Central memory CD8-positive, alpha-beta T cell (primary cell): ENCODE data around the gene DMRT2.

ENCODE experiments used
- ATAC-seq: fragments of 150-1000 bp; cut with Tn5 transposase; replicated peaks from 2 replicates; pipeline ENCODE4 v1.10.0; 2022; ENCODE audit warnings: mild to moderate bottlenecking, moderate FRiP score, moderate number of reproducible peaks; ENCODE audit not compliant: poor library complexity, severe bottlenecking; ENCODE audit errors: extremely low read depth
- DNase-seq, 2 donors: peaks; one replicate each; pipeline ENCODE4 v3.0.0; 2021; ENCODE audit warnings: low spot score in 2 of 2
- H3K27ac Mint-ChIP-seq: one replicate; pipeline ENCODE4 v1.8.0; 2022; ENCODE audit warnings: low read depth, mild to moderate bottlenecking, moderate library complexity, mixed read lengths
- H3K27me3 Mint-ChIP-seq: one replicate; pipeline ENCODE4 v1.8.0; 2022; ENCODE audit warnings: mixed read lengths
- H3K36me3 Mint-ChIP-seq: one replicate; pipeline ENCODE4 v1.8.0; 2022; ENCODE audit warnings: mild to moderate bottlenecking, moderate library complexity, mixed read lengths; ENCODE audit not compliant: insufficient read depth
- H3K4me1 Mint-ChIP-seq: one replicate; pipeline ENCODE4 v1.8.0; 2022; ENCODE audit warnings: mixed read lengths
- H3K4me3 Mint-ChIP-seq: one replicate; pipeline ENCODE4 v1.8.0; 2022; ENCODE audit warnings: mild to moderate bottlenecking, moderate library complexity, mixed read lengths
- H3K9me3 Mint-ChIP-seq: one replicate; pipeline ENCODE4 v1.8.0; 2022; ENCODE audit warnings: mixed read lengths

The DMRT2 gene

GRCh38 chr9:1050125-1050895, at the start of gene DMRT2:
DMRT2 (plus strand) TSS chr9:1050357; CDS start chr9:1051614, 1,257 bp downstream.
- Mint-ChIP-seq H3K4me1 (peaks cover 35% of the 10 kb centered on the region), H3K27ac (no peak within 1 kb of the TSS), H3K36me3 (peaks cover 2% of the 10 kb centered on the region), H3K4me3 (peak within 1 kb of the TSS; percentile 46), H3K27me3 (peaks cover 88% of the 10 kb centered on the region), H3K9me3 (peaks cover 5% of the 10 kb centered on the region)
- ATAC-seq (no peak), DNase-seq (no peak)

GRCh38 chr9:1001838-1002237, 48.3 kb upstream of the DMRT2 start:
- Mint-ChIP-seq H3K27ac (no peak overlapping the region), H3K4me1 (peaks cover 9% of the 10 kb centered on the region), H3K36me3 (peaks cover 1% of the 10 kb centered on the region), H3K9me3 (no peaks in the 10 kb centered on the region), H3K4me3 (no peak overlapping the region), H3K27me3 (peaks cover 11% of the 10 kb centered on the region)
- DNase-seq (no peak), ATAC-seq (no peak)

GRCh38 chr9:1002678-1003077, 47.5 kb upstream of the DMRT2 start:
- Mint-ChIP-seq H3K36me3 (no peaks in the 10 kb centered on the region), H3K27me3 (peaks cover 20% of the 10 kb centered on the region), H3K27ac (no peak overlapping the region), H3K4me3 (no peak overlapping the region), H3K4me1 (peaks cover 9% of the 10 kb centered on the region), H3K9me3 (no peaks in the 10 kb centered on the region)
- DNase-seq (no peak), ATAC-seq (no peak)

GRCh38 chr9:1005043-1005667, 45.0 kb upstream of the DMRT2 start:
- DNase-seq (no peak), ATAC-seq (no peak)
- H3K9me3 Mint-ChIP-seq = no peaks in the 10 kb centered on the region
- H3K36me3 Mint-ChIP-seq = peaks cover 2% of the 10 kb centered on the region
- peaks cover 40% of the 10 kb centered on the region for H3K27me3 Mint-ChIP-seq
- H3K4me3 Mint-ChIP-seq = no peak overlapping the region
- H3K4me1 Mint-ChIP-seq = peaks cover 11% of the 10 kb centered on the region
- no peak overlapping the region for H3K27ac Mint-ChIP-seq

- Mint-ChIP-seq H3K36me3 (peaks cover 2% of the 10 kb centered on the region), H3K9me3 (no peaks in the 10 kb centered on the region), H3K4me1 (peaks cover 8% of the 10 kb centered on the region), H3K27ac (no peak overlapping the region), H3K27me3 (peaks cover 40% of the 10 kb centered on the region), H3K4me3 (no peak overlapping the region)
- ATAC-seq (no peak), DNase-seq (no peak)
Observed at GRCh38 chr9:1007312-1007711, 42.8 kb upstream of the DMRT2 start.

GRCh38 chr9:1008216-1008615, 41.9 kb upstream of the DMRT2 start:
- H3K4me3 Mint-ChIP-seq = no peak overlapping the region
- DNase-seq (no peak), ATAC-seq (no peak)
- H3K4me1 Mint-ChIP-seq = peaks cover 8% of the 10 kb centered on the region
- no peaks in the 10 kb centered on the region for H3K9me3 Mint-ChIP-seq
- peaks cover 2% of the 10 kb centered on the region for H3K36me3 Mint-ChIP-seq
- H3K27ac Mint-ChIP-seq = no peak overlapping the region
- H3K27me3 Mint-ChIP-seq = peaks cover 40% of the 10 kb centered on the region

GRCh38 chr9:1009101-1009707, 41.0 kb upstream of the DMRT2 start:
- Mint-ChIP-seq H3K27ac (no peak overlapping the region), H3K4me1 (peaks cover 8% of the 10 kb centered on the region), H3K36me3 (peaks cover 2% of the 10 kb centered on the region), H3K9me3 (no peaks in the 10 kb centered on the region), H3K27me3 (peaks cover 40% of the 10 kb centered on the region), H3K4me3 (no peak overlapping the region)
- ATAC-seq (peak; percentile 65), DNase-seq (peak; percentile 50 to 70)

GRCh38 chr9:1013021-1013420, 37.1 kb upstream of the DMRT2 start:
- peaks cover 2% of the 10 kb centered on the region for H3K36me3 Mint-ChIP-seq
- peaks cover 31% of the 10 kb centered on the region for H3K27me3 Mint-ChIP-seq
- ATAC-seq (no peak), DNase-seq (no peak)
- peaks cover 8% of the 10 kb centered on the region for H3K4me1 Mint-ChIP-seq
- no peak overlapping the region for H3K27ac Mint-ChIP-seq
- H3K4me3 Mint-ChIP-seq = no peak overlapping the region
- H3K9me3 Mint-ChIP-seq = no peaks in the 10 kb centered on the region

- DNase-seq (no peak), ATAC-seq (no peak)
- Mint-ChIP-seq H3K4me1 (peaks cover 6% of the 10 kb centered on the region), H3K36me3 (peaks cover 2% of the 10 kb centered on the region), H3K4me3 (no peak overlapping the region), H3K27me3 (peaks cover 30% of the 10 kb centered on the region), H3K27ac (no peak overlapping the region), H3K9me3 (no peaks in the 10 kb centered on the region)
Observed at GRCh38 chr9:1014225-1014624, 35.9 kb upstream of the DMRT2 start.

GRCh38 chr9:1014640-1015039, 35.5 kb upstream of the DMRT2 start:
- Mint-ChIP-seq H3K4me1 (peaks cover 2% of the 10 kb centered on the region), H3K27ac (no peak overlapping the region), H3K27me3 (peaks cover 26% of the 10 kb centered on the region), H3K4me3 (no peak overlapping the region), H3K9me3 (no peaks in the 10 kb centered on the region), H3K36me3 (peaks cover 2% of the 10 kb centered on the region)
- ATAC-seq (no peak), DNase-seq (no peak)

GRCh38 chr9:1018121-1018520, 32.0 kb upstream of the DMRT2 start:
- H3K27me3 Mint-ChIP-seq = peaks cover 40% of the 10 kb centered on the region
- H3K4me3 Mint-ChIP-seq = no peak overlapping the region
- no peaks in the 10 kb centered on the region for H3K9me3 Mint-ChIP-seq
- no peaks in the 10 kb centered on the region for H3K4me1 Mint-ChIP-seq
- H3K36me3 Mint-ChIP-seq = no peaks in the 10 kb centered on the region
- no peak overlapping the region for H3K27ac Mint-ChIP-seq
- DNase-seq (no peak), ATAC-seq (no peak)

- ATAC-seq (no peak), DNase-seq (no peak)
- H3K4me1 Mint-ChIP-seq = no peaks in the 10 kb centered on the region
- no peaks in the 10 kb centered on the region for H3K36me3 Mint-ChIP-seq
- H3K9me3 Mint-ChIP-seq = no peaks in the 10 kb centered on the region
- no peak overlapping the region for H3K4me3 Mint-ChIP-seq
- H3K27ac Mint-ChIP-seq = no peak overlapping the region
- peaks cover 36% of the 10 kb centered on the region for H3K27me3 Mint-ChIP-seq
Observed at GRCh38 chr9:1024112-1024511, 26.0 kb upstream of the DMRT2 start.

- no peaks in the 10 kb centered on the region for H3K9me3 Mint-ChIP-seq
- H3K4me3 Mint-ChIP-seq = no peak overlapping the region
- no peaks in the 10 kb centered on the region for H3K4me1 Mint-ChIP-seq
- H3K36me3 Mint-ChIP-seq = no peaks in the 10 kb centered on the region
- DNase-seq (no peak), ATAC-seq (no peak)
- H3K27me3 Mint-ChIP-seq = peaks cover 38% of the 10 kb centered on the region
- no peak overlapping the region for H3K27ac Mint-ChIP-seq
Observed at GRCh38 chr9:1025131-1025530, 25.0 kb upstream of the DMRT2 start.
